GM18519 (cell line): Measurements from ENCODE around the gene RBCK1.
"Not testable (repeated sequence)": the region's sequence is repeated elsewhere in the genome, so short reads cannot be mapped to it uniquely, and the experiment has no call there.

Source experiments
- ATAC-seq: cut with Tn5 transposase; IDR thresholded peaks from one replicate; pipeline ENCODE4 v1.9.1; 2021; ENCODE audit warnings: mild to moderate bottlenecking, moderate library complexity; ENCODE audit not compliant: unreplicated experiment, low FRiP score

RBCK1 gene

DNA sequence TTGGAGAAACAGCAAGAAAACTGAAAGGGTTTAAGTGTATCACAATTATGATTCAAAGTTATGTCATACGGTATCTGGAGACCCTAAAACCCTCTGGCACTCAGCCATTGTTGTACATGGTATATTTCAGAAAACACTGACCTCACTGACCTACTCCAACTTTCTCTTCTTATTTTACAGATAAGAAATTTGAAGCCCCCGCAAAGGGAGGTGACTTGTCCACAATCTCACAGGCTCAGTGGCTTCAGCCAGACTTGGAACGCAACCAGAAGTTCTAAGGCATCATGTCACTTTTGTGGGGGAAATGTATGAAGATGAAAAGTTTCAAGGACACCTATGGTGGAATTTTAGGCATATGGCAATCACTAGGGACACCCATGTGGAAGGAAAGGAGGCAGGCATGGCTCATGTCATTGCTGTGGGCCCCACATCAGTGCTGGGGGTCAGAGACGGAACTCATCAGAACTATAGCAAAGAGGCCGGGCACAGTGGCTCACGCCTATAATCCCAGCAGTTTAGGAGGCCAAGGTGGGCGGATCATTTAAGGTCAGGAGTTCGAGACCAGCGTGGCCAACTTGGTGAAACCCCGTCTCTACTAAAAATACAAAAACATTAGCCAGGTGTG lies 32.7 kb upstream of the RBCK1 start:
- no peak for ATAC-seq

- ATAC-seq: no peak
These were observed 32.0 kb upstream of the RBCK1 start for GRCh38 chr20:376089-376488.

- no peak for ATAC-seq
These were observed 31.3 kb upstream of the RBCK1 start for GRCh38 chr20:376750-377149.

DNA sequence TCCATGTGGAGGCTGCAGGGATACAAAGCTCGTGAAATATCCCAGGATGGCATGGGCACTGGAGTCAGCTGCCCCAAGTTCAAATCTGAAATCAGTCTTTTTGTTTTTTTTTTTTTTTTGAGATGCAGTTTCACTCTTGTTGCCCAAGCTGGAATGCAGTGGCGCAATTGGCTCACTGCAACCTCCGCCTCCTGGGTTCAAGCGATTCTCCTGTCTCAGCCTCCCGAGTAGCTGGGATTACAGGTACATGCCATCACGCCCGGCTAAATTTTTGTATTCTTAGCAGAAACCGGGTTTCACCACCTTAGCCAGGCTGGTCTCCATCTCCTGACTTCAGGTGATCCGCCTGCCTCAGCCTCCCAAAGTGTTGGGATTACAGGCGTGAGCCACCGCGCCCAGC lies 30.5 kb upstream of the RBCK1 start:
- ATAC-seq: not testable (repeated sequence)

DNA sequence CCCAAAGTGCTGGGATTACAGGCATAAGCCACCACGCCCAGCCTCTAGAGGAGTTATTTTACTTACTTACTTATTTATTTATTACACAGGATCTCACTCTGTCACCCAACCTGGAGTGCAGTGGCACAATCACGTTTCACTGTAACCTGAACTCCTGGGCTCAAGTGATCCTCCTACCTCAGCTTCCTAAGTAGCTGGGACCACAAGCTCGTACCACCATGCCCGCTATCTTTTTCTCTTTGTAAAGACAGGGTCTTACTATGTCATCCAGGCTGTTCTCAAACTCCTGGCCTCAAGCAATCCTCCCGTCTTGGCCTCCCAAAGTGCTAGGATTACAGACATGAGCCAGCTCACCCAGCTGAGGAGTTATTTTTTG lies 29.1 kb upstream of the RBCK1 start:
- no peak for ATAC-seq

GRCh38 chr20:380763-381580 lies 27.1 kb upstream of the RBCK1 start:
- peak; percentile 32 for ATAC-seq

GRCh38 chr20:381581-382290 lies 26.4 kb upstream of the RBCK1 start:
- ATAC-seq: peak; percentile 37

- no peak for ATAC-seq
These were observed 25.6 kb upstream of the RBCK1 start for GRCh38 chr20:382291-383115.

DNA sequence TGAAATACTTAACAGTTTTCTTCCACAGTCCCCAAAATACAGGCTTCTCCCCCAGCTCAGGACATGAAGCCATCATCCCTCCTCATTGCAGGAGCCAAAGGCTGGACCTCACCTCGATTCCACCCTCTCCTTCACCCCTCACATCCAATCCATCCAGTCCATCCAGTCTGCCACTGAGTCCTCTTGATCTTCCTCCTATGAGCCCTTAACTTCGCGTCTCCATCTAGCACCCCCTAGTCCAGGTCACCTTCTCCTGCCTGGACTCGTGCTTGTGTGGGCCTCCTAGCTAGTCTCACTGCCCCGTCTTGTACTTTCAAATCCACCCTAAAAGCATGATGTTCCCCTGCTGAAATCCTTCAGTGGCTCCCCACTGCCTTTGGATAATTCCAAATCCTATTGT lies 24.2 kb upstream of the RBCK1 start:
- ATAC-seq: no peak

GRCh38 chr20:384723-385122 lies 23.4 kb upstream of the RBCK1 start:
- no peak for ATAC-seq

GRCh38 chr20:385448-385847 lies 22.7 kb upstream of the RBCK1 start:
- no peak for ATAC-seq

GRCh38 chr20:386634-387033 lies 21.5 kb upstream of the RBCK1 start:
- ATAC-seq: not testable (repeated sequence)

GRCh38 chr20:387520-387919 lies 20.6 kb upstream of the RBCK1 start:
- ATAC-seq: no peak

DNA sequence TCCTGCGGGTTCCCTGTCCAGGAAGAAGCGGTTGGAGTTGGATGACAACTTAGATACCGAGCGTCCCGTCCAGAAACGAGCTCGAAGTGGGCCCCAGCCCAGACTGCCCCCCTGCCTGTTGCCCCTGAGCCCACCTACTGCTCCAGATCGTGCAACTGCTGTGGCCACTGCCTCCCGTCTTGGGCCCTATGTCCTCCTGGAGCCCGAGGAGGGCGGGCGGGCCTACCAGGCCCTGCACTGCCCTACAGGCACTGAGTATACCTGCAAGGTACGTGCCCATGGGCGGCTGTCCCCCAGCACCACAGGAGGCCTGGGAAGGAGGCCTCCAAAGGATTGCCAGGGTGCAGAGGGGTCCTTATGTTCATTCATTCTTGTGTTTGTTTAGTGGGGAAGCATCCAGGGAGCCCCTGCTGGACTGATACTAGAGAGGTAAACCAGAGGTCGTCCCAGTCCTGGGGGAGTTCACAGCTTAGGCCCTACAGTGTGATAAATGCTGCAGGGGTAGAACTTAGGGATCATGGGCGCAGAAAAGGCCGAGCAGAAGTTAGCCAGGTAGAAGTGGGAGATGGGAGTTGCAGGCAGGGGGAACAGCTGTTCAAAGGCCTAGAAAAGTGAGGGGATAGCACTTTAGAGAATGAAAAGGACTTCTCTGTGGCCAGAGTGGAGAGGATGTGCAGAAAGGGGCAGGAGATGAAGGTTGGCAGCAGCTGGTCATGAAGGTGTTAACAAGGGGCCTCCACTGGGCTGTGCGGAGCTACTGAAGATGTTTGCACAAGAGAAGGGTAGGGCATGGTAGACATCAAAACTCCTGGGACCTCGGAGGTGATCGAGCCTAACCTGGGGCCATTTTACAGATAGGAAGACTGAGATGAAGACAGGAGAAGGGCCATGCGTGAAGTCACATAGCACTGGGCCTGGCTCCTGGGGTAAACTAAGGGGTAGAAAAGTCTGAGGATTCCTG lies 19.8 kb upstream of the RBCK1 start:
- ATAC-seq: no peak

DNA sequence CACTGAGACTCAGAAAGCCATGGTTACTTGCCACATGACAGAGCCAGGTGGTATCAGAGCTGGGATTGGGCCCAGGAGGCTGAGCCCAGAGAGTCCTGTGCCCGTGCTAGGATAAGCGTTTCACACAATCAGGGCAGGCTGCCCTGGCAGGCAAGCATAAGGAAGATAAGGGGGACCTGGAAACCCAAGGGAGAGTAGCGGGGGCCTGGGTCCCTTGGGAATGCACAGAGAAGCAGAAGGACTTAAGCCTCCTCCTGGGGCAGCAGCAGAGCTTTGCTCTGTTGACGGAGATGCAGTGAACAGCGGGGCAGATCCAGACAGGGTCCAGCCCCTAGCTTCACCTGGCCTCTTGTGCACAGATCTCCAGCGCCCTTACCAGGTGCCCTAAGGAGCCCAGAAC lies 18.9 kb upstream of the RBCK1 start:
- ATAC-seq: no peak

DNA sequence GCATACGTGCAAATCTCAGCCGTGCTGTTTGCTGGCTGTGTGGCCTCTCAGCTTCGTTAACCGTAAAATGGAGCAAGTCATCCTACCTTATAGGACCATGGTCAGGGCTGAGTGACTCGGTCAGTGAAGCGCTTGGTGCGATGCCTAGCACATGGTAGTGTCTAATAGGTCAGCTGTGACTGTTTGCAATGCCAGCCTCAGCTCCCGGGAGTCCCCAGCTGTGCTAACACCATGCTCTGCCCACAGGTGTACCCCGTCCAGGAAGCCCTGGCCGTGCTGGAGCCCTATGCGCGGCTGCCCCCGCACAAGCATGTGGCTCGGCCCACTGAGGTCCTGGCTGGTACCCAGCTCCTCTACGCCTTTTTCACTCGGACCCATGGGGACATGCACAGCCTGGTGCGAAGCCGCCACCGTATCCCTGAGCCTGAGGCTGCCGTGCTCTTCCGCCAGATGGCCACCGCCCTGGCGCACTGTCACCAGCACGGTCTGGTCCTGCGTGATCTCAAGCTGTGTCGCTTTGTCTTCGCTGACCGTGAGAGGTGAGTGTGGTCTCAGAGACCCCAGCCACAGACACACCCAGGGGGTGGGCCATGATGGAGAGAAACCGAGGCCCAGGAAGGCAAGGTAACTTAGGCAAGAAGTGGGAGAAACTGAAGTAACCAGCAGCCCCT lies 16.9 kb upstream of the RBCK1 start:
- ATAC-seq: no peak

GRCh38 chr20:393296-393695 lies 14.8 kb upstream of the RBCK1 start:
- not testable (repeated sequence) for ATAC-seq

GRCh38 chr20:396252-396618 lies 11.9 kb upstream of the RBCK1 start:
- ATAC-seq: no peak
